K562 (cell line): ENCODE measurements around the gene TMEM191C. TPM values are rescaled to one million over a fixed set of nuclear protein-coding genes. Genes with fewer than 3 reads are reported as not detected.
A peak's percentile ranks its signal among the peaks of the same experiment; 100 is the strongest.
"Not testable (repeated sequence)": the region's sequence is repeated elsewhere in the genome, so short reads cannot be mapped to it uniquely, and the experiment has no call there.

Source experiments
- ATAC-seq: fragments of 200-7000 bp; cut with Tn5 transposase; 3 replicates; pipeline ENCODE4 v1.9.1; 2020; ENCODE audit warnings: moderate library complexity
- BruUV-seq: library from RNA; stranded (reverse); fragments of 400-500 nt; replicated peaks from 2 replicates; lab custom pipeline; 2021; lab: Mats Ljungman, UMichigan
- CTCF ChIA-PET: fragments of 300-600 bp; formaldehyde crosslinking; extraction: SDS; loops from one replicate; lab custom pipeline; 2021; ENCODE audit warnings: low intra/inter-chr PET ratio; lab: Yijun Ruan, JAX
- POLR2A ChIA-PET: fragments of 300-600, 350-650 bp; sonication (Branson Sonifier 250); formaldehyde crosslinking; extraction: SDS; loops from one replicate; lab custom pipeline; 2021; ENCODE audit warnings: antibody characterized with exemption, inconsistent platforms; lab: Yijun Ruan, JAX
- DNase-seq, 4 experiments: peaks; one replicate each; pipeline versions ENCODE4 v3.0.0 to v3.0.0-alpha.2; 2011 to 2018; ENCODE audit warnings: low spot score in 3 of 4, mixed read lengths in 3 of 4; ENCODE audit errors: extremely low read depth in 1 of 4
- FAIRE-seq: peaks from 2 replicates; lab custom pipeline; 2011; peaks lifted over from hg19 to GRCh38; lab: Jason Lieb, UNC
- H2AFZ ChIP-seq: 2 replicates; pipeline ENCODE4 v1.6.0; 2011; ENCODE audit warnings: low read depth, low read length, control low read depth, inconsistent platforms
- H3K27ac ChIP-seq: fragments of 200-600 bp; 3 replicates; pipeline ENCODE4 v1.8.0; 2011; ENCODE audit warnings: low read depth, mild to moderate bottlenecking, control low read depth, inconsistent platforms, low read length, moderate library complexity, mixed read lengths; ENCODE audit errors: extremely low read depth
- H3K27me3 ChIP-seq, 2 experiments: fragments of 300-600 bp in 1 of 2; 2 replicates in 1 of 2; 3 replicates in 1 of 2; pipeline versions ENCODE4 v1.6.0 to v1.8.0; 2011; ENCODE audit warnings: inconsistent platforms in 2 of 2, low read length in 2 of 2, mild to moderate bottlenecking in 1 of 2, mixed read lengths in 1 of 2, moderate library complexity in 1 of 2; ENCODE audit not compliant: control insufficient read depth in 2 of 2, insufficient read depth in 2 of 2
- H3K36me3 ChIP-seq: fragments of 300-600 bp; 3 replicates; pipeline ENCODE4 v1.8.0; 2011; ENCODE audit warnings: mild to moderate bottlenecking, low read length, inconsistent platforms; ENCODE audit not compliant: control insufficient read depth, insufficient read depth
- H3K4me1 ChIP-seq, 2 experiments: fragments of 200-600 bp in 1 of 2; replicated peaks in 1 of 2; 2 replicates in 1 of 2; 3 replicates in 1 of 2; pipeline versions ENCODE4 v1.5.1 to v1.8.0; 2011; ENCODE audit warnings: inconsistent platforms in 2 of 2, low read length in 2 of 2, mild to moderate bottlenecking in 1 of 2, mixed read lengths in 1 of 2, moderate library complexity in 1 of 2; ENCODE audit not compliant: control insufficient read depth in 2 of 2, insufficient read depth in 2 of 2
- H3K4me2 ChIP-seq: 2 replicates; pipeline ENCODE4 v1.6.1; 2011; ENCODE audit warnings: low read length, control low read depth, inconsistent platforms, mixed read lengths; ENCODE audit not compliant: insufficient read depth
- H3K4me3 ChIP-seq: fragments of 200-600 bp; sonication (generic), shearing (Covaris generic); 2 replicates; pipeline ENCODE4 v1.5.1; 2016; ENCODE audit warnings: control low read depth, inconsistent platforms
- H3K79me2 ChIP-seq: fragments of 200-600 bp; 3 replicates; pipeline ENCODE4 v1.8.0; 2011; ENCODE audit warnings: low read length, inconsistent platforms; ENCODE audit not compliant: control insufficient read depth, insufficient read depth
- H3K9ac ChIP-seq, 2 experiments: 2 replicates each; pipeline versions ENCODE4 v1.6.0 to v1.6.1; 2011; ENCODE audit warnings: low read depth in 2 of 2, low read length in 2 of 2, control low read depth in 1 of 2, inconsistent platforms in 1 of 2, mild to moderate bottlenecking in 1 of 2, mixed read lengths in 1 of 2; ENCODE audit not compliant: insufficient read depth in 1 of 2
- H3K9me1 ChIP-seq: one replicate; pipeline ENCODE4 v1.6.0; 2011; ENCODE audit warnings: inconsistent platforms, mild to moderate bottlenecking, low read length, moderate library complexity; ENCODE audit not compliant: control insufficient read depth, insufficient read depth
- H3K9me3 ChIP-seq: replicated peaks from 2 replicates; pipeline ENCODE4 v1.5.1; 2011; ENCODE audit warnings: low read depth, low read length, inconsistent platforms; ENCODE audit not compliant: control insufficient read depth, insufficient read depth
- H4K20me1 ChIP-seq: replicated peaks from 2 replicates; pipeline ENCODE4 v1.6.1; 2011; ENCODE audit warnings: low read length, inconsistent platforms, mixed read lengths; ENCODE audit not compliant: control insufficient read depth, insufficient read depth
- ARID1B ChIP-seq: fragments of 450-650 bp; IDR thresholded peaks from 2 replicates; pipeline ENCODE4 v1.6.1; 2016; ENCODE audit warnings: antibody characterized with exemption, mild to moderate bottlenecking, inconsistent platforms
- EGR1 ChIP-seq: fragments of 450-650 bp; conservative IDR thresholded peaks from 2 replicates; pipeline ENCODE4 v1.6.1; 2017; ENCODE audit warnings: mild to moderate bottlenecking
- HDAC2 ChIP-seq: fragments of 450-650 bp; IDR thresholded peaks from 2 replicates; pipeline ENCODE4 v1.6.1; 2016; ENCODE audit warnings: mild to moderate bottlenecking
- HDGF ChIP-seq: fragments of 450-650 bp; IDR thresholded peaks from 2 replicates; pipeline ENCODE4 v1.6.1; 2016
- KLF13 ChIP-seq: fragments of 450-650 bp; IDR thresholded peaks from 2 replicates; pipeline ENCODE4 v1.6.1; 2016; ENCODE audit warnings: missing genetic modification characterization, low read depth, mild to moderate bottlenecking, missing compliant biosample characterization, moderate library complexity, borderline replicate concordance
- L3MBTL2 ChIP-seq: fragments of 450-650 bp; IDR thresholded peaks from 2 replicates; pipeline ENCODE4 v1.6.1; 2016; ENCODE audit warnings: mild to moderate bottlenecking, moderate library complexity
- NFIC ChIP-seq: fragments of 450-650 bp; IDR thresholded peaks from 2 replicates; pipeline ENCODE4 v1.6.1; 2017; ENCODE audit warnings: mild to moderate bottlenecking, inconsistent platforms
- NRF1 ChIP-seq, 2 experiments: fragments of 450-650 bp; IDR thresholded peaks in 1 of 2; conservative IDR thresholded peaks in 1 of 2; 2 replicates each; pipeline ENCODE4 v1.6.1; 2014; ENCODE audit warnings: mild to moderate bottlenecking in 2 of 2
- POLR2A ChIP-seq: fragments of 450-650 bp; conservative IDR thresholded peaks from 2 replicates; pipeline ENCODE4 v1.6.1; 2016
- ZNF592 ChIP-seq: fragments of 450-650 bp; IDR thresholded peaks from 2 replicates; pipeline ENCODE4 v1.6.1; 2017; ENCODE audit warnings: antibody characterized with exemption, mild to moderate bottlenecking
- WGBS: fragments of 100-300 bp; shearing (Covaris generic); methylation state at CpG from one replicate; pipeline ENCODE4 v1.1.6; 2016; ENCODE audit warnings: low coverage, mixed read lengths; ENCODE audit not compliant: insufficient coverage; ENCODE audit errors: missing lambda C conversion rate; 5-methylcytosine and 5-hydroxymethylcytosine counted together
- in situ Hi-C: fragments of 300-500 bp; cut with MboI; formaldehyde crosslinking; loops from 4 replicates; pipeline ENCODE4 v1.15.0; 2018; ENCODE audit warnings: inconsistent platforms, mixed read lengths
- intact Hi-C: fragments of 100-400 bp; cut with micrococcal nuclease; formaldehyde crosslinking; loops from 2 replicates; pipeline ENCODE4 v1.14.2; 2022
- polyA plus RNA-seq, 8 experiments: library from polyadenylated mRNA; depleted of rRNA in 4 of 8; stranded (reverse) in 5 of 8; unstranded in 3 of 8; fragments of >200 nt; fragmentation: Nextera tagmentation in 2 of 8; fragmentation: Illumina TruSeq in 1 of 8; extraction: Ambion mirVana in 2 of 8; extraction: Trizol in 1 of 8; gene quantifications; 2 replicates each; pipeline versions ENCODE4 v1.2.1 to v1.2.3, GENCODE V29; 2011 to 2014; ENCODE audit warnings: inconsistent platforms in 1 of 8, missing spikeins in 1 of 8
- total RNA-seq, 7 experiments: library from RNA; depleted of rRNA in 6 of 7; stranded (reverse); fragments of >200 nt in 6 of 7; fragmentation: Illumina TruSeq in 2 of 7; extraction: Trizol in 2 of 7; gene quantifications; 2 replicates each; pipeline versions ENCODE4 v1.2.1 to v1.2.3, GENCODE V29; 2011 to 2021; ENCODE audit warnings: low replicate concordance in 1 of 7

The TMEM191C gene
- total and polyA plus RNA-seq, 9 of the 15 experiments (the other 6 are each of a cell fraction or from before 2014, with no cell fraction given): 0.15 to 7.1 (median 1.1) TPM

DNA sequence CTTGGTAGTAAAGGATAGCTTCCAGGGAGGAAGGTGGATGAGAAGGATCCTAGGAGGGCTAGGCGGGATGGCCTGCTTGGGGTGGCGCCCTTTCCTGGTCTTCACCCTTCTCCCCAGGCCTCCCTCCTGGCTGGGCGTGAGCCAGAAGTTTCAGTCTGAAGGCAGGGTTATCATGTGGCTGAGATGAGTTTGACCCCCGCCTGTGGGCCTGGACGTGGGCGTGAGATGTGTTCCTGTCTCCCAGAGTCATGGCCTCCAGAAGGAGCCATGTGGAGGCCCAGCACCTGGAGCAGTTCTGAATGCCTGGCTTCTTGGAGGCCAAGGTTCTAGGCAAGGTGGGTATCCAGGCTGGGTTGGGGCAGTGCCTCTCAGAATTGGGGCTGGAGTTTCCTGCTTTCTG is 29.2 kb upstream of the TMEM191C start (continued):
- TF ChIP-seq EGR1 (peak; percentile 100), NRF1 (conservative IDR thresholded peaks at IDR 0.05 in 1 of 2, IDR thresholded peaks at IDR 0.05 in 1 of 2) (0 out of 4 replicates have a peak, but pooled peaks of 1 of the 2 experiments have one; percentile 20), KLF13 (tag) (0 out of 2 replicates have a peak, but pooled peaks have one; percentile 19), POLR2A (0 out of 2 replicates have a peak, but pooled peaks have one; percentile 26), ZNF592 (peak; percentile 67; the same call in 1 of the 2 replicates), HDAC2 (peak; percentile 72; the same call in 1 of the 2 replicates), L3MBTL2 (0 out of 2 replicates have a peak, but pooled peaks have one; percentile 31), NFIC (peak; percentile 94), HDGF (peak; percentile 78; the same call in 1 of the 2 replicates), ARID1B (0 out of 2 replicates have a peak, but pooled peaks have one; percentile 22)

GRCh38 chr22:21440018-21440636 is 27.1 kb upstream of the TMEM191C start:
- ATAC-seq, H2AFZ ChIP-seq, H3K4me3 ChIP-seq, BruUV-seq, in situ Hi-C loops, H3K9me3 ChIP-seq, H3K9me1 ChIP-seq, H3K27me3 ChIP-seq, intact Hi-C loops, H3K27ac ChIP-seq, POLR2A ChIA-PET, H3K9ac ChIP-seq, DNase-seq, CTCF ChIA-PET, H3K4me2 ChIP-seq, FAIRE-seq: not testable (repeated sequence)
- H3K4me1 ChIP-seq: peaks cover 5 to 33% of the 10 kb centered on the region in 2 experiments; a peak in 4 of 5 replicates
- WGBS: no CpG with 5 or more reads among the region's 10 CpGs
- H3K36me3 ChIP-seq: peaks cover 26% of the 10 kb centered on the region; the same call in 2 of the 3 replicates
- peaks cover 27% of the 10 kb centered on the region for H4K20me1 ChIP-seq
- H3K79me2 ChIP-seq: peaks cover 29% of the 10 kb centered on the region

GRCh38 chr22:21440676-21441075 is 26.5 kb upstream of the TMEM191C start:
- H3K9me3 ChIP-seq, CTCF ChIA-PET, ATAC-seq, H3K27me3 ChIP-seq, DNase-seq, H2AFZ ChIP-seq, BruUV-seq, H3K27ac ChIP-seq, H3K4me2 ChIP-seq, H3K4me3 ChIP-seq, POLR2A ChIA-PET, in situ Hi-C loops, FAIRE-seq, H3K9me1 ChIP-seq, intact Hi-C loops, H3K9ac ChIP-seq: not testable (repeated sequence)
- H3K4me1 ChIP-seq: peaks cover 5 to 38% of the 10 kb centered on the region in 2 experiments; a peak in 4 of 5 replicates
- H3K79me2 ChIP-seq: peaks cover 30% of the 10 kb centered on the region
- H4K20me1 ChIP-seq: peaks cover 27% of the 10 kb centered on the region
- no CpG with 5 or more reads among the region's 16 CpGs for WGBS
- peaks cover 32% of the 10 kb centered on the region; the same call in 2 of the 3 replicates for H3K36me3 ChIP-seq
